Retina (tissue), 1 donor: ENCODE data around the gene MAPK10.

Experiments
- DNase-seq: peaks from one replicate; pipeline ENCODE4 v3.0.0-alpha.2; 2016

MAPK10 gene

DNA sequence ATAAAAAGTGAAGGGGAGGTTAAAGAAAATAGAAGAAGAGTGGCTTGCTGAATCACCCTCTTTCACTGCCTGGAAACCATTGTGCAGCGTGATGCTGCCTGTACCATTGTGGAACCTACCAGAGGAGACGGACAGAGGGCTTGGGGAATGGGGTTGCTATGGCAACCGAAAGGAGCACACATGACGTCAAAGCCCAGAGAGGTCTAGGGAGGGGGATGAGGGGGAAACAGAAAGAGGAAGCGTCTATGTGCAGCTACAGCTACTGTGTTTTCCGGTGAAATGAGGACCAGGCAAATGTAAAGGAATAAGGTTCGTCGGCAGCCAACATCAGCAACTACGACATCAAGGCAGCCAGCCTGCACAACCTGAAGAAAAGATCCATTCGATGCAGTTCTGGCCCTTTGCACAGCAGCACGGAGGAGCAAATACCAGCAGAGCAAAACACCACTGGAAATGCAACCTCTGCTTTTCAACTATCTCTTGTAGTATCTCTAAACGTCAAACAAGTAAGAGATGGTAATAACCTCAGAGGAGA lies at the start of gene MAPK10:
Gene MAPK10 (minus strand): TSS at position 110 of the 535 bp plus-strand sequence.
- DNase-seq: peak; percentile 95

DNA sequence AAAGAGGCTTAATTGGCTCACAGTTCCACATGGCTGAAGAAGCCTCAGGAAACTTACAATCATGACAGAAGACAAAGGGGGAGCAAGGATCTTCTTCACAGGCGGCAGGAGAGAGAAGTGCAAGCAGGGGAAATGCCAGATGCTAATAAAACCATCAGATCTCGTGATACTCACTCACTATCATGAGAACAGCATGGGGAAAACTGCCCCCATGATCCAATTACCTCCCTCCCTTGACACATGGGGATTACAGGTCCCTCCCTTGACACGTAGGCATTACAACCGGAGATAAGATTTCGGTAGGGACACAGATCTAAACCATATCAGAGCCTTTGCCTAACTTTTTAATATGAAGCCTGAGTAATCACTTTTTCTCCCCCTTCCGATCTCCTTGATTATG lies 43.7 kb upstream of the MAPK10 start:
- no peak for DNase-seq

DNA sequence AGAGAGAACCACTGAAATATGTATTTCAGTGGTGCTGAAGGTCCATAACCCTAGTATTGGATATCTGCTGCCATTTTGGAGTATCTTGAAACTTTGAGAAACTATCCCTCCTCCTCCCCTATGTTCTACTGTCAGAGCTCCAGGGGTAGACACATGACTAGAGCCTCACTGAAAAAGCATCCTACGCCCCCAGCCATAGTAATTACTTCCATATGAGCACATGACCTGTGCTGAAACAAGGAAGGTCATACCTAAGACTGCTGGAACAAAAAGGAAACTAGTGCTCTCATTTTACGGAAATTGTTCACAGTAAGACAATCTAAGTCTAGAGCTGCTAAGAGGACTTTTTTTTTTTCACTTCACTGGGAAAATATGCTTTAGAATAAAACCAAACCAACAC lies 42.0 kb upstream of the MAPK10 start:
- no peak for DNase-seq

DNA sequence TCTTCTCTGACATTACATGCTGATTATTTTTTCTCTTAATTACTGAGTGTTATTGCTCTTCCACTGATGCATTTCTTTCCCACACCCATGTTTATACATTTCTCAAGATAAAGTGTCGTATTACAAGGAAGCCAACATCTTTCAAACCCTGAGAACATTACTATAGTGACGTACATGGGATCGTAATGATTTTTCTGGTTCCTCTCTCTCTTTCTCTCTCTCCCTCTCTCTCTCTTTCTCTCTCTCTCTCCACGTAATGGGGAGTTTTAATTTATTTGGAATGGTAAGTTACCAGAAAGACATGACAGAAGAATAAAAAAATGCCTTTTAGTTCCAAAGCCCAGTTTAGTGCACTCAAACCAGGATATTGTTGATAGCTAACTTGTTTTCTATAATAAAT lies 40.4 kb upstream of the MAPK10 start:
- no peak for DNase-seq

DNA sequence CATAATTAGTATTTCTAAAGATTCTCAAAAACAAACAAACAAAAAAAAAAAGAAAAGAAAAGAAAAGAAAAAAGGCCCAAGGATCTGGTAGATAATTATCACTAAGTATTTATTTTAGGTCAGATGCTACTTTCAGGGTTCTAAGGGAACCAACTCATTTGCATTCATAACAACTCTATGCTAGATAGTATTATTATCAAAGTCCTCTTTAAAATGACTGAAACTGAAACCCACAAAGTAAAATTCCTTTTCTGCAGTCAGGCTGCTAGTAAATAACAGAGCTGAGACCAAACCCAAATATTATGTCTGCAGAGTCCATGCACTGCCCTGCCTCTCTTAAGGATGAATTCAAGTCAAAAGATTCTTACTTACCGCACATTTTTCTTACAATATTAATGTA lies 38.3 kb upstream of the MAPK10 start:
- no peak for DNase-seq

DNA sequence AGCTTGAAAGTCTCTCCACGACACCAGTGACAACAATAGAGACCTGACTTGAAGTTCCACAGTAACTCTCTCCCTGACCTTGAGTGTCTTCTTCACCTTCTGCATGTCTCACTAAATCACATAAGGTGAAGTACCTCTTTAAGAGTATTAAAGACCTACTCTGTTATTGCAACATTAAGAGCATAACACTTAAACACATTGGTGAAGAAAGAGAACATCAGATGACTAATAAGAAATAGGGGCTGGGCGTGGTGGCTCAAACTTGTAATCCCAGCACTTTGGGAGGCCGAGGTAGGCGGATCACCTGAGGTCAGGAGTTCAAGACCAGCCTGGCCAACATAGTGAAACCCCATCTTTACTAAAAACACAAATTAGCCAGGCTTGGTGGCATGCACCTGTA lies 33.9 kb upstream of the MAPK10 start:
- no peak for DNase-seq

DNA sequence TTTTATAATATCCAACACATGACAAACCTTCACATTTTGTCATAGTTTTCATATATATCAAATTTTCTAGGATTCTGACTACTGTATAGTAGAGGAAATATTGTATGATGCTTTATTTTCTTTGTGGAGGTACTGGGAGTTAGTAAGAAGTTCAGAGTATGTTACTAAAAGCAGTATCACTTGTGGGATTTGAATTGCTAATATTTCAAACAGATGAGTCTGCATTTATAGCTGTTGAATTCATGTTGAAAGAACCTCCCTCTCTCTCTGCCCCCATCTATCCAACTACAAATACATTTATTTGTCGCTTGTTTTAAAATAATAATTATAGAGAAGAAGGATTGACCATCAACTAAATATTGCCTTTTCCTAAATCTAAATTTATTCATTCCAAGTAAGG lies 29.8 kb upstream of the MAPK10 start:
- no peak for DNase-seq

DNA sequence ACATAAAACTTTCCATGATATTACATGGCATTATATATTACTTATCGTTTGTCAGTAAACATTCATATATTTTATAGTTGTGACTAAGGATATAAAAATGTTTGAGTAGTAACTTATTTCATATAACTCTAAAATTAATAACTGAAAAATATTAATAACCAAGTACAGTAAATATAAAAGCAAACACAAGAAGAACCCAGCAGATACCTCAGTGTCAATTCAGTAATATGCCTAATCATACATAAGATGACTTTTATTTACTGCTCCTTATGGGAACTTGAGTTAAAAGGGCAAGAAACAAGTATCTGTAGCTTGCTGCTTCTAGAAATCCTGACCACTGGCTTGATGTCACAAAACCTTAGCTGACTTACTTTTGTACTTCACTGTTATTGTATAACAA lies 28.4 kb upstream of the MAPK10 start:
- DNase-seq: no peak

DNA sequence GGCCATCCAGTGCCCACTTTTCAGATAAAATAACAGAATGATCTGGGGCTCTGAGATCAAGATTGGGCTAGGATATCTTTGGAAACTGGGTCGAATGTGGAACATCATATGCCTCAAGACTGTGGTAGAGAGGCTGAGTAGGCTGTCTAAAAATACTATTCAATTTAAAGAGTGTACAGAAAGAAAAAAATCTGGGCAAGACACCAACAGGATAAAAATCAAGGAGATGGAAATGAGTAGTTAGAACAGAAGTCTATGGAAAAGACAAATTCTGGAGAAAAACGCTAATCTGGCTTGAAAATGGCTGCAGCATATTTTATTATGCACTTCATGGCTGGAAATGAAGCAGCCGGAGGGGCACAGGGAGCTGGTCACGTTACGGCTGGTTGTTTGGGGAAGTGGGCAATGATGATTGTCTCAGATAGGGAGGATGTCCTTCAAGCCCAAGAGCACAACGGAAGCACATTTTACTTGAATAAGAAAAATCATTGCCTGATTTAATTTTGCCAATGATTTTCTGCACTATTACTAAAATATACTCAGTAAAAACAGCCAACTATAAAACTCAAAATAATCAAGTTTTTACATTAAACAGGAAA lies 27.1 kb upstream of the MAPK10 start:
- peak; percentile 3 for DNase-seq

DNA sequence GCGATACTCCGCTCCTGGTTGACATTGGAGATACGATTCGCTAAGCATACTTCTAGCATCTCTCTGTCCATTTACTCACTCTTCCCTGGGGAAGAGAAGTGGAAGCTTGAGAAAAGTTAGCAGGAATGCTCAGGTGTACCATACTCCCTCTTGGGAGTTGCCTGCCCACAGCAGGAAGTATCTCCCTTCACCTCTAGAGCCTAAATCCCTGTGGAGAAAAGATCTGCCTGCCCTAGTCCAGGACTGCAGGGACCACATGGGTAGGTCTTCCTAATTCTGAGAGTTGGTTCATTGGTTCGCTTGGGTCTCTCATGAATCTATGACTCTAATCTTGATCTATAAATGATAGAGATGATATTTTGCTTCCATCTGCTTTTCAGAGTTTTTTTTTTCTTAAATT lies 26.3 kb upstream of the MAPK10 start:
- DNase-seq: no peak

DNA sequence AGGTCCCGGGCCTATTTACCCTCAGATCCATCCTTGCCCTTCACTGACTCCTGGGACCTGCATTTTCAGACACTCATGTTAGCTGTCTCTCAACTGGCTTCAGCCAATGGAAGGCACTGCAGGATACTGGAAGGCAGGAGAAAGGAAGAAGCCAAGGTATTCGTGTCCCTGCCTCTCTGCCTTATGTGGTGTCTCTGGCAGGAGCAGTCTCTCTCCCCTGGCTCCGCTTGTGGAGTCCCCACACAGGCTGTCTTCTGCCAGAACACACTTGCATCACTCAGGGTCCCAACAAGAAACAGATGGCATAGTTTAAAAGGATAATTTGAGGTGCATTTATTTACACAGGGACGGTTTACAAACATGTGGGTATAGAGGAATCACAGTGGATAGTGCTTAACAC lies 21.6 kb upstream of the MAPK10 start:
- no peak for DNase-seq

DNA sequence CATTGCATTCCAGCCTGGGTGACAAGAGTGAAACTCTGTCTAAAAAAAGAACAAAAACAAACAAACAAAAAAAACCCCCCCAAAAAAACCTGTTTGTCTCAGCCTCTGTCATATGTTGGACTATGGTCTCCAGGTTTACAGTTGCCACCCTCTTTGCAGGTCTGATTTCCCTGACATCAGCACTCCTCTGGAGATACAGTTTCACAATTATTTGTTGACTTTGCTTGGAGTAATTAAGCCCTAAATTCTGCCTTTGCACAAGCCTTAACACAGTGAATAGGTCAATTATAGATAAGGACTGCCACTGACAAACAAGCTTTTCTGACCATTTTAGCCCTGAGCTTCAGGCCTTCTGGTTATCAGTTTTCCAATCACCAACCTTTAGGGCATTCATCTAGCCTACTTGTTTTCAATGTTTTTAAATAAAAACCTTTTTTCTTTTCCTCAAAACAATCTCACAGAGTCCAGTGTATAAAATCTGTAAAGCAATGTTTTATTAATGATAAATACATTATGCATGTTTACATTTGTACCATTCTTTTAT lies 20.4 kb upstream of the MAPK10 start:
- DNase-seq: no peak

DNA sequence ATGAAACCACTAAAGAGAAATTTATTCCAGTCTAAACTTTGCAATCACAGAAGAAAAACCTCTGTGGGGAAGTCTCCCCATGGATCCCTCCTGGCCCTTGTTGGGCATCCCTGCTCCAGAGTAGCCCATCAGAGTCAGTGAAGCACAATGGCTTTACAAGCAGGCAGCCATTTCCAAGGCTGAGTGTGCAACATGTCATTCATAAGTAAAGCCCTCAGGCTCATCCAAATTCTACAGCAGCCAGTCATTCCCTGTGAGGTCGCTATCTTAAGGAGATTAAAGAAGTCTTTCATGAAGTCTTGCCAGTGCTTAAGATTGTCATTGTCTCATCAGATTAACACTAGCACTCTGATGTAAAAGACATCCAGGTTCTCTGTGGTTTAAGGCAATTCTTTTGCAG lies 17.0 kb upstream of the MAPK10 start:
- peak; percentile 22 for DNase-seq

DNA sequence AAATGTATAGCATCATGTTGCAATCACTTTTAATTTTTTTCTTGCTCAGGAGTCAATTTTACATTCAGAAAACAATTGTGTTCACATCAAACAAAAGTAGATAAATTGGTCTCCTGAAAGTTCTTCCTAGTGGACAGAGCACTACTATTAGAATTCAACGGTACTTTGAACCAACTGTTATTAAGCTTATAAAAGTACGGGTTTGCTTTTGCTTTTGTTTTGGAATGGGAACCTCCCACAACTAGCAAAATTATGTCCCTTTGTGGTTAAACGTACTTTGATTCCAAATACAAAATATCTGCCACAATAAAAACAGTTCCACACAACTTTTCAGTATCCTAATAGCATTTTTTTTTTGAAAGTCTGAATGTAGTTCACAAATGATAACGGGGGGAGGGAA lies 8.6 kb upstream of the MAPK10 start:
- no peak for DNase-seq

DNA sequence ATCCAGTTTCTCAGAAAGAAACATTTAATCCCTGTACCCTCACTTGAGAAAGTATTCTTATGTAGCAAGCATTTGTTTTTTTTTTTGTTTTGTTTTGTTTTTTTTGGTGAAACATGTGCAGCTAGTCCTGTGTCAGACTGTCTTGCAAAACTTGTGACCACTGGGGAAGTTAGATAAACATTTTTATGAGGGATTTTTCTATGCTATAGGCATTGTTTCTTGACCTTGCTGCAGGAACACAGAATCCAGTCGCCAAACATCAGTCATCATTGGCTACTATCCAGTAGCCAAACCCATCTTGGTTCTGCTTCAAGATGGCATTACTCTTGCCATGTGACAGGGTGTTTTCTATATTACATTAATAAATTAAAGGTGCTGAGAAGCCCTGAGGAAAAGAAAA lies 7.7 kb upstream of the MAPK10 start:
- DNase-seq: no peak

DNA sequence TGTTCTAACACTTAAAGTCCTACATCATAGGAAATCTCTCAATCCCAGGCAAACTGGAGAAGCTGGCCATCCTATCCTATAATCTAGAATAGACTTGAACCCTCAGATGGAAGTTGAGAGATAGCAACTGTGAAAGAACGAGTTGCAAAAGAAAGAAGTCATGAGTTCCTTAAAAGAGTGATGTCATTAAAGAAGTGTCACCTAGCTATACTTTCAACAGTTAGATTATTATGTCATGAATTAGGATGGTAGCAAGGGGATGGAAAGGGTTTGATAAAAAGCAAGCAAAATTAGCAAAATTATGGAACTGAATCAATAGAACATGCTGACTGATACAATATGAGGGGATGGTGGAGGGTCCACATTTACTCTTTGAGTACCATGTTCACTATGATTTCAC lies 7.1 kb upstream of the MAPK10 start:
- DNase-seq: no peak

DNA sequence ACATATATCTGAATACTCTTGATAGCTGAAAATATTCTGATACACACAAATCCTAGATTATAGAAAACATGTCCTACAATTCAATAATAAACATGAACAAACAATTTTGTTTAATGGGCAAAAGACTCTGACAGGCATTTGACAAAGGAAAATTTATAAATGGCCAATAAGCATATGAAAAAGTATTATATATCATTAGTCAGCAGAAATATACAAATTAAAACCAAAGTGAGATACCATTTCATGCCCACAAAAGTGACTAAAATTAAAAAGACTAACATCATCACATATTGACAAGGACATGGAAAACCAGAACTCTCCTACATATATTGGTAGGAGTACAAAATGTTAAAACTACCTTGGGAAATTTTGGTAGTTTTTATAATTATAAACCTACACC lies 2.7 kb upstream of the MAPK10 start:
- no peak for DNase-seq

DNA sequence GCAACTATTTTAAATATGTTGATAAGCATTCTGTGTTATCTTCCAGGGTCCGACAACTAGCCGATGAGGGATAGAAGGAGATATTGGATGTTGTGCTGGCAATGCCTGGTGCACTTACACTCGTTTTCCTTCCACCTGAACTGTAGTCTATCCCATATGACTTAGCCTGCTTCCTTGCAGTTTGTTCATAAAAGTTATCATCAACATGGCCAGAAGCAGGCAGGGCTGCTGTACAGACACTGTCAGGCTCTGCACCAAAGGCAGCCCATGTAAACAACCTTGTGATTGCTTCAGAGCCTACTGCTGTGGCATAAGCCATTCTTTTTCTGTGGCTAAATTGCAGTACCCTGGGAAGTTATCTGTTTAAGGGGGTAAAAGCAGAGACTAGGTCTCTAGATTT lies 1.6 kb downstream of the MAPK10 start:
- peak; percentile 43 for DNase-seq

DNA sequence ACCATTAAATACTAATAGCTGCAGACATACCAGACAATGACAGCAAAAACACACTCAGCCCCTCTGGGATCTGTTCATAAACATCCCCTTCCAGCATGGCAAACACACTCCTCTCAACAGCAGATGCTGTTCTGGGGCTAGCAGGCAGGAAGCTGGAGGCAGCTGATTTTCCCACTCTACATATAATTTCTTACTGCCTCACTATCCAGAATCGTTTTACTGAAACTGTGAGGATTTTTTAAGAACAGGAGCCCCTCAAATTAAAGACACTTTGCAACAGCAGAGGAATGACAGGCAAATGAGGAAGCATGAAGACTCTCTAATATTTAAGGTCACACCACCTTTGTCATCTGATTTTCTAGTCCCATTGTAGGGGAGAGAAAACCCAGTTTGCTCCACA lies 2.2 kb downstream of the MAPK10 start:
- DNase-seq: peak; percentile 31

DNA sequence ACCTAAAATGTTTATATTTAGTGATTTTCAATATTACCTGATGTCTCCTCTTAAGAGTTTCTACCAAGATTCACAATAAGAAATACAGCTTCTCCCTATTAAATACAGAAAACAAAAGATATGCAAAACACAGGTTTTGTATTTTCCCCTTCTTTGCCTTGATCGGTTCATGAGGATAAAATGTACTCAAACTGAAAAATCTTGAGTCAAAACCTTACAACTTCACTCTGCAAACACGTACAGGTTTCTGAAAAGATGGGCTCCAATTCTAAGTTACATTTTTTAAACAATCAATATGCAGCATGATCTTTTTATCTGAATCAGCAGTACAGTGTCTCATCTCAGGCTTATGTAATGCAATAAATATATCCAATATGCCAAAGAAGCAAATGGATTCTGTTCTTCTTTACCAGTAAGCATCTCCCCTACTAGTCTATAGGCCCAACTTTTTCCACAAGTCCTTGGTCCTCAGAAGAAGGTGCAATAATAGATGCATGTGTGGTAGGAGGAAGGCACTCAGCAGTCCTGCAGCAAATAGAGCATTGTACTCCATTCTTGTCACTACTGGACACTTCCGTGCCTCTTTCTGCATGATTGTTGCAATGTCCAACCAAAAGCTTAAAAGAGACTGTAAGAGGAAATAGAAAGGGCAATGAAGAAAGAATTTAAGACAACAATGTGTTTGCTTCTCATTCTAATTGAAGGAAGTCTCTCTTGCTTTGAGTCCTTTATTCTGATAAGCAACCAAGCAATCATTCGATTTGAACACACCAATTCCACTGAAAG lies 3.2 kb downstream of the MAPK10 start:
- DNase-seq: peak; percentile 16

DNA sequence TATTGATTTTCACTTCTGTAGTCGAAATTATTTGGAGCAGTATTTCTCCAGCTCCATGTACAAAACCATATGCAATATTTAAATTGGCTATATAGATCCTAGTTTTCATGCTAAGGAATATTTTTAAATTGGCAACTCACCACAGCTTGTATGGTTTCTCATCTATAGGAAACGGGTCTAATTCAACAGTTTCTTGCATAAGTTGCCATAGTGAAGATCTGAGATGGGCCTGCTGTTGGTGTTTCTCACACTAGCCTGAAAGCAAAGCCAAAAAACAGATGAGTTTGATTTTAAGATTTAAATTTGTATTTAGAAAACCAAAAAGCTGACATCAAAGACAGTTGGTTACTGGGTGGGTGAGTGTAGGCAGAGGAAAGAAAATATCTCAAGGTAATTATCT lies 5.5 kb downstream of the MAPK10 start:
- no peak for DNase-seq

DNA sequence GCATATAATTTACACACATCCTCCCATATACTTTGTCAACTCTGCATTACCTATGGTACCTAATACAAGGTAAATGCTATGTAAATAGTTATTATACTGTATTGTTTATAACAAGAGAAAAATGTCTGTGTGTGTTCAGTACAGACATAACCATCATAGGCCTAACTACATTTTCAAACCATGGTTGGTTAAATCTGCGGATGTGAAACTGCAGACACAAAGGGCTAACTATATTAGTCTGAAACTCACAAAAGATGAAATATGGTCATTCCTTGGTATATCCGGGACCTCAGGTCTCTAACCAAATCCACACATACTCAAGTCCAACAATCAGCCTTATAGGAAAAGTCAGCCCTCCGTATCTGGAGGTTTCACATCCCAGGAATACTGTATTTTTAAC lies 13.5 kb downstream of the MAPK10 start:
- DNase-seq: no peak

DNA sequence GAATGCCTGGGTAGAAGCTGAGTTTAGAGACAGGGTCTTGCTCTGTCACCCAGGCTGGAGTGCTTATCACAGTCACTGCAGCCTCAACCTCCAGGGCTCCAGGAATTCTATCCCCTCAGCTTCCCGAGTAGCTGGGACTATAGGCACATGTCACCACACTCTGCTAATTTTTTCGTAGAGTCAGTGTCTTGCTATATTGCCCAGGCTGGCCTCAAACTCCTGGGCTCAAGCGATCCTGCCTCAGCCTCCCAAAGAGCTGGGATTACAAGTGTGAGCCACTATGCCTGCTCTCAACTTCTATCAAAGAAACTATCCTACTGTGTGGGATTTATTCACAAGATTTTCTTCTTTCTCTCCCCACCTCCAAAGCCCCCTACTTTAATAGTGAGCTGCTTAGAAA lies 15.7 kb downstream of the MAPK10 start:
- no peak for DNase-seq

DNA sequence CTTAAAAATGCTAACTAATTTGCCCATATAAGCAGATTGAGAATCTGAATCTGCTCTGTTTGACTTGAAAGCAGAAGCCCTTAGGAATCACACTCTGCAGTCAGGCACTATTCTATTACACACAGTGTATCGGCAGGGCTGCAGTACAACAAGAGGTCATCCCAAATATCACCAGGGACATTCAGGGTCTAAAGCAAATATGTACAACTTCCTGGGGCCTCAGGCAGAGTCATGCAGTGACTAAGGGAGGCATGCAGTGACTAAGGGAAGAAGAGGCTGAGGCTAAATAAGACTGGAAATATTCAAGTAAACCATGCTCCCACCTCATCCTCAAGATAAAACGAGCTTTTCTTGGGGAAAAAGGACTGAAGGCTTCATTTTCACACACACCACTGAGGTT lies 20.9 kb downstream of the MAPK10 start:
- DNase-seq: no peak
